GM12875 (cell line): ENCODE measurements around the gene GOLGA5.

Experiments used
- H3K4me3 ChIP-seq: one replicate; pipeline ENCODE4 v1.5.1; 2011; ENCODE audit warnings: low read depth, low read length, control low read depth
- TF ChIP-seq, protein P1 (sequence below): IDR thresholded peaks from 2 replicates; pipeline ENCODE4 v1.5.1; 2011; ENCODE audit warnings: low read depth, mild to moderate bottlenecking, control low read depth, inconsistent platforms, low read length, moderate library complexity, borderline replicate concordance; ENCODE audit not compliant: insufficient read depth

Gene GOLGA5

DNA sequence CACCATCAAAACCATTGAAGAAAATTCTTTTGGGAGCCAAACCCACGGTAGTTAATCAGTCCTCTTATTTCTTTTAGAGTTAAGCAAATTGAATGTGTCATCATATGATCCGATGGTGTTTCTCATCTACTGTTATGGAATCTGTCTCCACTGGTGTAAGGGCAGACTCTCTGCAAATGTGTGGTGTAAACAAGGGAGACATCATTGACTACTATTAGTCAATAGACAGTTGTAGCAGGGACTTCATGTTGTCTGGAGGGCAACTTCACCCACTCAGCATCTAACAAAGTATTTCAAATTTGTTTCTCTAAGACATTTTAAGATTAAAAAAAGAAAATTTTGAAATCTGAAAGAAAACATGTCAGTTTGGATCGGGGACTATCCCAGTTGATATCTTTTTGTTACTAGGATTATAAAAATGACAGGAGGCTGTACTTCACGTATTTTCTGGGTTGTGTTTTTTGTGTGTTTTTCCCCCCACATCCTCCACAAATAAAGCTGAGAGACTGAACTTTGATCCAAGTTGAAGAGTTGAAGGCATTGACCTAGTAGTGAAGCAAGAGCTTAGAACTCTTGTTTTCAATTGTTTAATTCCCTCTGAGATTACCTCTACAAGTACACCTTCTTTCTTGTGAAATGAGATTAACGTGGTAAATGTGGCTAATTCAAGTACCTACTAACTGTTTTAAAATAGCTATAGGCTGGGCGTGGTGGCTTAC, 4.0 kb downstream of the GOLGA5 start:
- H3K4me3 ChIP-seq = no peak overlapping the region
- TF ChIP-seq, protein P1, sequence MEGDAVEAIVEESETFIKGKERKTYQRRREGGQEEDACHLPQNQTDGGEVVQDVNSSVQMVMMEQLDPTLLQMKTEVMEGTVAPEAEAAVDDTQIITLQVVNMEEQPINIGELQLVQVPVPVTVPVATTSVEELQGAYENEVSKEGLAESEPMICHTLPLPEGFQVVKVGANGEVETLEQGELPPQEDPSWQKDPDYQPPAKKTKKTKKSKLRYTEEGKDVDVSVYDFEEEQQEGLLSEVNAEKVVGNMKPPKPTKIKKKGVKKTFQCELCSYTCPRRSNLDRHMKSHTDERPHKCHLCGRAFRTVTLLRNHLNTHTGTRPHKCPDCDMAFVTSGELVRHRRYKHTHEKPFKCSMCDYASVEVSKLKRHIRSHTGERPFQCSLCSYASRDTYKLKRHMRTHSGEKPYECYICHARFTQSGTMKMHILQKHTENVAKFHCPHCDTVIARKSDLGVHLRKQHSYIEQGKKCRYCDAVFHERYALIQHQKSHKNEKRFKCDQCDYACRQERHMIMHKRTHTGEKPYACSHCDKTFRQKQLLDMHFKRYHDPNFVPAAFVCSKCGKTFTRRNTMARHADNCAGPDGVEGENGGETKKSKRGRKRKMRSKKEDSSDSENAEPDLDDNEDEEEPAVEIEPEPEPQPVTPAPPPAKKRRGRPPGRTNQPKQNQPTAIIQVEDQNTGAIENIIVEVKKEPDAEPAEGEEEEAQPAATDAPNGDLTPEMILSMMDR = no peak

DNA sequence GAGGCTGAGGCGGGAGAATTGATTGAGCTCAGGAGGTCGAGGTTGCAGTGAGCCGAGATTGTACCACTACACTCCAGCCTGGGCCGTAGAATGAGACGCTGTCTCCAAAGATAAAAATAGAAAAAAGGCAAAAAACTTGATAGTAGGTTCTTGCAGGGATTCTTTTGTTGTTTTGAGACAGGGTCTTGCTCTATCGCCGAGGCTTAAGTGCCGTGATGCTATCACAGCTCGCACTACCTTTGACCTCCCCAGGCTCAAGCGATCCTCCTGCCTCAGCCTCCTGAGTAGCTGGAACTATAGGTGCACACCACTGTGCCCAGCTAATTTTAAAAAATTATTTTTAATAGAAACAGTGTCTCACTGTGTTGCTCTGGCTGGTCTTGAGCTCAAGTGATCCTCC, 4.7 kb downstream of the GOLGA5 start:
- TF ChIP-seq, protein P1 = no peak
- H3K4me3 ChIP-seq = no peak overlapping the region

DNA sequence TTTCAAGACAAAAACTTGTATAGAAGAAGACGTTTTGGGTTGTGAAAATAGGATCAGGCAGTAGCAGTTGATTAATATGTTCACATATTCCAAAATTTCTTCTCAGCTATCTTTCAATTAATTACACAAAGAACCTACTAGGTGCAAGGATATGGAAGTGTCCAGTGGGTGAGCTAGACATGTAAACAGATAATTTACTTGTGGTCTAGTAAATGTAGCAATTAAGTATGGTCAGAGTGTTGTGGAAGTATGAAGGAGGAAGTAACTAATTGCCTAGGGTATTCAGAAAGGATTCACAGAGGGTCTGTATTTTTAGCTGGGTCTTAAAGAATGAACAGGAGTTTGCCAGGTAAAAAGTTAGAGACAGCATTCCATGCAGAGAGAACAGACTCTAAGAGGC, 5.9 kb downstream of the GOLGA5 start:
- H3K4me3 ChIP-seq = no peak overlapping the region
- TF ChIP-seq, protein P1 = no peak

DNA sequence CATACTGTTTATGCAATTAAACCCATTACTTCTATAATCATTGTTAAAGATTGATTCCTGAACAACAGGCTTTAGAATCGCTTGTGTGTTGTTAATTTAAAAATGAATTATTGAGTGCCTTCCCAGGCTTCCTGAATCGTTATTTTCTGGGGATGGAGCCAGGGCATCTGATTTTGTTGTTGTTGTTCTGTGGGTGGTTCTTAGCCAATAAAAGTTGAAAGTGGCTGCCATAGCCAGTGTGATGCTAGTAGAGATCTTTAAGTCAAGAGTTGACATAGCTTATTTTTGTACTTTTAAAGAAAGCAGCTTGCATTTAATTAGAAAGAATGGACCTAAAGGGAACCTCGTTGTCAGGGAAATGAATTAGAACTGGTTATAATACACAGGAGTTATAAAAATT, 6.4 kb downstream of the GOLGA5 start:
- H3K4me3 ChIP-seq = no peak overlapping the region
- TF ChIP-seq, protein P1 = no peak

DNA sequence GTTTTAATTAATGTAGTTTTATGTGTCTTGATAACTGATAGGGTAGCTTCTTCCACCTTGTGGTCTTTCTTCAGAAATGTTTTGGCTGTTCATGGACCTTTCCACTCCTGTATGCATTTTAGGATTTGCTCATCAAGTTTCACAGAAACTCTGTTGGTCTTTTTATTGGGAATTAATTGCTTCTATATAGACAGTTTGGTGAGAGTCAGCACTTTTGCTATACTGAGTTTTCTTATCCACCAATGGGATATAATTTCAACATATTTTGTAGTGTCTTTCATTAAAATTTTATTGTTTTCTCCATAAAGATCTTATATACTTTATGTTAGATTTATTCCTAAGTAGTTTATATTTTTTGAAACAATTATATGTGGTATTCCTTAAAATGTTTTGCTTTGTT, 7.8 kb downstream of the GOLGA5 start:
- no peak overlapping the region for H3K4me3 ChIP-seq
- TF ChIP-seq, protein P1 = no peak

DNA sequence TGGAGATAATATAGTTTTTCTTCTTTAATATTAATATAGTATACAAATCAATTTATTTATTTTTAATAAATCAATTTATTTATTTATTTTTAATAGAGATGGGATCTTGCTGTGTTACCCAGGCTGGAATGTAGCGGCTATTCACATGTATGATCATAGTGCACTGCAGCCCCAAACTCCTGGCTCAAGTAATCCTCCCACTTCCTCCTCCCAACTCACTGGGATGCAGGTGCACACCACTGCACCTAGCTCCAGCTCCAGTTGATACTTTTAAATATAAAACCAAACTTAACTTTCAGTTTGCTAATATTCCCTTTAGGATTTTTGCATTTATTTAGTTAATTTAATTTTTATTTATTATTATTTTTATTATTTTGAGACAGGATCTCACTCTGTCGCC, 8.6 kb downstream of the GOLGA5 start:
- TF ChIP-seq, protein P1 = no peak
- no peak overlapping the region for H3K4me3 ChIP-seq

DNA sequence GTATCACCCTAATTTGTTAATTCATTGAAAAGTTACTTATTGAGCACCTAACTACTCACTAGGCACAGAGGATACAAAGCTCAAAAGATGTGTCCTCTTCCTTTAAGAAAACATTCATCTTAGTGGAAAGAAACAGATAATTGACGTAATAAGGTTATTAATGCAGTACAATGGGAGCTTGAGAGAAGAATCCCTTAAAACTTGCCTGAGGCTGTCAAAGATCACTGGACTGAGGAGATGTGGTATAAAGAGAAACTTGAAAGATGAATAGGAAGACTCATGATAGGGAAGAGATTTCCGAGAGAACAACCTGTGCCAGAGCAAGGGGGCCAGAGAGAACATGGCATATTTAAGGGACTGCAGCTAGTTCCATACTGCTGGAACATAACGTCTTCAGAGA, 19.1 kb downstream of the GOLGA5 start:
- no peak overlapping the region for H3K4me3 ChIP-seq
- TF ChIP-seq, protein P1 = no peak
